ENCODE data around the gene CFL1. TPM values are rescaled to one million over a fixed set of nuclear protein-coding genes. Genes with fewer than 3 reads are reported as not detected.
A peak's percentile ranks its signal among the peaks of the same experiment; 100 is the strongest.

The CFL1 gene
- total and polyA plus RNA-seq, 2 donors from 2014 or later = 705 to 846 TPM

DNA sequence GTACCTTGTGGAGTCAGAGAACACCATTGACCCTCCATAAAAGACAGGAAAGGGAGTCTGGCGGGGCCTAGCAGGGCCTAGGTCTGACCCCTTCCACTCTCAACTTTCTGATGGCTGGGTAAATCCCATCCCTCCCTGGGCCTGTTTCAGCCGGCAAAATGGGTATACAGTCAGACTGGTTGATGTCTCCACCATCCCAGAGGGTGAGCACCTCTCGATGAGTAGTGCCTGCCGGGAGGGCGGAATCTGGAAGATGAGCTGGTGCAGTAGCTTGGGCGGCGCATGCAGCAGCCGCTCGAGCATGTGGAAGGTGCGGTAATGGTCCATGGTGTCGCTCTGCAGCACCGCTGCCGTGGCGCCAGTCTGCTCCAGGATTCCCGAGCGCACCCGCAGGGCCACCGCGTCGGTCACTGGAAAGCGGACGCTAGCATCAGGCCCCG is 29.8 kb upstream of the CFL1 start:
- DNase-seq = no peak
- Histone ChIP-seq H3K27me3 (ENCODE audit: control insufficient read depth, insufficient read depth, low read length) (no peaks in the 10 kb centered on the region), H3K9ac (ENCODE audit: low read length in 3 of 3) (peak overlapping the region; percentile 28 to 88 (median 56)), H3K4me3 (ENCODE audit: low read length in 3 of 3) (peak overlapping the region; percentile 55 to 95 (median 78)), H3K27ac (ENCODE audit: low read depth in 2 of 2, low read length in 2 of 2) (peak overlapping the region; percentile 34 to 78), H3K36me3 (ENCODE audit: control insufficient read depth in 2 of 3, insufficient read depth in 3 of 3, low read length in 3 of 3) (peaks cover 4 to 12% (median 5%) of the 10 kb centered on the region in 3 donors), H3K4me1 (ENCODE audit: control insufficient read depth in 2 of 3, insufficient read depth in 2 of 3, low read depth in 1 of 3, low read length in 3 of 3) (peaks cover 0 to 39% (median 8%) of the 10 kb centered on the region in 3 donors), H3K9me3 (ENCODE audit: control insufficient read depth in 2 of 3, insufficient read depth in 1 of 3, low read length in 3 of 3) (no peaks in the 10 kb centered on the region)
- no peak for FAIRE-seq
- TF ChIP-seq, protein P1, sequence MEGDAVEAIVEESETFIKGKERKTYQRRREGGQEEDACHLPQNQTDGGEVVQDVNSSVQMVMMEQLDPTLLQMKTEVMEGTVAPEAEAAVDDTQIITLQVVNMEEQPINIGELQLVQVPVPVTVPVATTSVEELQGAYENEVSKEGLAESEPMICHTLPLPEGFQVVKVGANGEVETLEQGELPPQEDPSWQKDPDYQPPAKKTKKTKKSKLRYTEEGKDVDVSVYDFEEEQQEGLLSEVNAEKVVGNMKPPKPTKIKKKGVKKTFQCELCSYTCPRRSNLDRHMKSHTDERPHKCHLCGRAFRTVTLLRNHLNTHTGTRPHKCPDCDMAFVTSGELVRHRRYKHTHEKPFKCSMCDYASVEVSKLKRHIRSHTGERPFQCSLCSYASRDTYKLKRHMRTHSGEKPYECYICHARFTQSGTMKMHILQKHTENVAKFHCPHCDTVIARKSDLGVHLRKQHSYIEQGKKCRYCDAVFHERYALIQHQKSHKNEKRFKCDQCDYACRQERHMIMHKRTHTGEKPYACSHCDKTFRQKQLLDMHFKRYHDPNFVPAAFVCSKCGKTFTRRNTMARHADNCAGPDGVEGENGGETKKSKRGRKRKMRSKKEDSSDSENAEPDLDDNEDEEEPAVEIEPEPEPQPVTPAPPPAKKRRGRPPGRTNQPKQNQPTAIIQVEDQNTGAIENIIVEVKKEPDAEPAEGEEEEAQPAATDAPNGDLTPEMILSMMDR (IDR thresholded peaks at IDR 0.05; ENCODE audit: borderline replicate concordance, extremely low read depth, insufficient read depth) = no peak
- intact Hi-C loops (cut with DNase I) = loop anchor here (10.0 kb wide), 1 partner anchor 97 kb away; no protein-coding TSS in a partner anchor

DNA sequence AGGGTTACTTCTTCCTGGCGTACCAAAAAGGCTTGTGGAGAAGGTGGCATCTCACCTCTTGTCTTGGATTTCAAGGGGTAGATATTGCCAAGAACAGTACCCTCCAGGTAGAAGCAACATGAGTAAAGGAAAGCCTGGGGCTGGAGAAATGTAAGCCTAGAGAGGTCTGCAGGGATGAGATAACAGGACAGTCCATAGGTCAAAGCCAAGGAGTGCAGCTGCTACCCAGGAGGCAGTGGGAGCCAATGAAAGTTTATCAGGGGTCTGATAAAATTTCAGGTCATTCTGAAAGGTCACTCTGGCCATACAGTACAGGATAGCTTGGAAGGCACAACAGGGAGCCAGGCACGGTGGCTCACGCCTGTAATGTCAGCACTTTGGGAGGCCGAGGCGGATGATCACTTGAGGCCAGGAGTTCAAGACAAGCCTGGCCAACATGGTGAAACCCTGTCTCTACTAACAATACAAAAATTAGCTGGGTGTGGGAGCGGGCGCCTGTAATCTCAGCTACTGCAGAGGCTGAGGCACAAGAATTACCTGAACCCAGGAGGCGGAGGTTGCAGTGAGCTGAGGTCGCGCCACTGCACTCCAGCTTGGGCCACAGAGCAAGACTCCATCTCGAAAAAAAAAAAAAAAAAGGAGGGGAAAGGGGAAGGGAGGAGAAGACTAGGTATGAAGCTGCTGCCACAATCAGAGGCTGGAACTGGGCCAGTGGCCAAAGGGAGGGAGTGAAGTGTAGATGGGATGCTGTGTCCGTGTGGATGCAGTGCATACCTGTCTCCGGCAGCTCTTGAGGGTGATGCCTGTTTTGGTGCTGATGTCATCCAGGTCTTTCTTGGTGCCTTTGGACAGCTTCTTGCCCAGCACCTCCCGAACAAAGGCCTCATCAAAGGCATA is 29.1 kb upstream of the CFL1 start:
- peak overlapping the region in 1 of 3 donors; percentile 28 for H3K9ac ChIP-seq (ENCODE audit: low read length in 3 of 3)
- peak overlapping the region in 1 of 2 donors; percentile 34 for H3K27ac ChIP-seq (ENCODE audit: low read depth in 2 of 2, low read length in 2 of 2)
- no peaks in the 10 kb centered on the region for H3K27me3 ChIP-seq (ENCODE audit: control insufficient read depth, insufficient read depth, low read length)
- DNase-seq (peak in 1 of 5 donors; percentile 69), FAIRE-seq (no peak)
- no peaks in the 10 kb centered on the region for H3K9me3 ChIP-seq (ENCODE audit: control insufficient read depth in 2 of 3, insufficient read depth in 1 of 3, low read length in 3 of 3)
- H3K4me3 ChIP-seq (ENCODE audit: low read length in 3 of 3) = peak overlapping the region; percentile 55 to 95 (median 78)
- TF ChIP-seq, protein P1 (IDR thresholded peaks at IDR 0.05; ENCODE audit: borderline replicate concordance, extremely low read depth, insufficient read depth) = no peak
- intact Hi-C loops (cut with DNase I) = loop anchor here (10.0 kb wide), 1 partner anchor 98 kb away; no protein-coding TSS in a partner anchor
- peaks cover 4 to 12% (median 5%) of the 10 kb centered on the region in 3 donors for H3K36me3 ChIP-seq (ENCODE audit: control insufficient read depth in 2 of 3, insufficient read depth in 3 of 3, low read length in 3 of 3)
- H3K4me1 ChIP-seq (ENCODE audit: control insufficient read depth in 2 of 3, insufficient read depth in 2 of 3, low read depth in 1 of 3, low read length in 3 of 3) = peaks cover 0 to 34% (median 8%) of the 10 kb centered on the region in 3 donors

DNA sequence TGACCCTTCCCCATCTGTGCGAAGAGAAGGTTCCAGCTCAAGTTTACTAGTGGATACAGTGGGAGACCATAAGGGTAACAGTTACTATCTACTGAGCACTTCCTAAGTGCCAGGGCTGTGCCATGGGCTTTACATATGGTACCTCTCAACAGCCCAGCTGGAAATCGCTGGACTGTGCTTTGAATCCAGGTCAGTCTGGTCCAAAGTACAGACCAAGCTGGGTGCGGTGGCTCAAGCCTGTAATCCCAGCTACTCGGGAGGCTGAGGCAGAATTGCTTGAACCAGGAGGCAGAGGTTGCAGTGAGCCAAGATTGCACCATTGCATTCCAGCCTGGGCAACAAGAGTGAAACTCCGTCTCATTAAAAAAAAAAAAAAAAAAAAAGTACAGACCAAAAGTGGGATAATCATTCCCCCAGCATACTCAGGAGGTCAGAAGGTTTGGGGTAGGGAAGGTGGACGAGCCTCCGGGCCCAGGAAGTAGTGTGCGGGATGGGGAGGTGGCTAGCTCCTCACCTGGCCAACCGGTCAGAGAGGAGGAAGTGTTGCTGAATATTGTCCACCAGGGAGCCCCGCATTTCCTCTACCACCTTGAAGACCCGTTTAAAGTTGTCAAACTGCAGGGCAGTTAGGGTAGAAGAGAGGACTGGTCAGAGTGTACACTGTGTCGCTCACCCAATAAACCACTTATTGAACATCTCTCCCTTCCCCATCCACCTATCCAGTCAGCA is 28.0 kb upstream of the CFL1 start:
- no peak for FAIRE-seq
- Histone ChIP-seq H3K27me3 (ENCODE audit: control insufficient read depth, insufficient read depth, low read length) (no peaks in the 10 kb centered on the region), H3K4me3 (ENCODE audit: low read length in 3 of 3) (no peak overlapping the region), H3K9ac (ENCODE audit: low read length in 3 of 3) (no peak overlapping the region), H3K36me3 (ENCODE audit: control insufficient read depth in 2 of 3, insufficient read depth in 3 of 3, low read length in 3 of 3) (peaks cover 4 to 12% (median 5%) of the 10 kb centered on the region in 3 donors), H3K27ac (ENCODE audit: low read depth in 2 of 2, low read length in 2 of 2) (no peak overlapping the region), H3K4me1 (ENCODE audit: control insufficient read depth in 2 of 3, insufficient read depth in 2 of 3, low read depth in 1 of 3, low read length in 3 of 3) (peaks cover 0 to 26% (median 8%) of the 10 kb centered on the region in 3 donors), H3K9me3 (ENCODE audit: control insufficient read depth in 2 of 3, insufficient read depth in 1 of 3, low read length in 3 of 3) (no peaks in the 10 kb centered on the region)
- intact Hi-C loops (cut with DNase I) = loop anchor here (10.0 kb wide), 1 partner anchor 99 kb away; no protein-coding TSS in a partner anchor
- DNase-seq = peak in 1 of 5 donors; percentile 45
- TF ChIP-seq, protein P1 (IDR thresholded peaks at IDR 0.05; ENCODE audit: borderline replicate concordance, extremely low read depth, insufficient read depth) = no peak

Data from kidney (tissue), 14 donors.